Daoy (cell line): Measurements from ENCODE around the gene EMX1. TPM values are rescaled to one million over a fixed set of nuclear protein-coding genes. Genes with fewer than 3 reads are reported as not detected.
"Not testable (repeated sequence)": the region's sequence is repeated elsewhere in the genome, so short reads cannot be mapped to it uniquely, and the experiment has no call there.

Experiments
- DNase-seq: peaks from one replicate; pipeline ENCODE4 v3.0.0-alpha.2; 2015; ENCODE audit warnings: low read depth
- total RNA-seq: library from RNA; depleted of rRNA; stranded (reverse); fragments of >200 nt; shearing (Covaris generic); gene quantifications from 2 replicates; pipeline ENCODE4 v1.2.3, GENCODE V29; 2014

Gene EMX1
- total RNA-seq, 1 experiment from 2014 or later: 0.29 TPM

DNA sequence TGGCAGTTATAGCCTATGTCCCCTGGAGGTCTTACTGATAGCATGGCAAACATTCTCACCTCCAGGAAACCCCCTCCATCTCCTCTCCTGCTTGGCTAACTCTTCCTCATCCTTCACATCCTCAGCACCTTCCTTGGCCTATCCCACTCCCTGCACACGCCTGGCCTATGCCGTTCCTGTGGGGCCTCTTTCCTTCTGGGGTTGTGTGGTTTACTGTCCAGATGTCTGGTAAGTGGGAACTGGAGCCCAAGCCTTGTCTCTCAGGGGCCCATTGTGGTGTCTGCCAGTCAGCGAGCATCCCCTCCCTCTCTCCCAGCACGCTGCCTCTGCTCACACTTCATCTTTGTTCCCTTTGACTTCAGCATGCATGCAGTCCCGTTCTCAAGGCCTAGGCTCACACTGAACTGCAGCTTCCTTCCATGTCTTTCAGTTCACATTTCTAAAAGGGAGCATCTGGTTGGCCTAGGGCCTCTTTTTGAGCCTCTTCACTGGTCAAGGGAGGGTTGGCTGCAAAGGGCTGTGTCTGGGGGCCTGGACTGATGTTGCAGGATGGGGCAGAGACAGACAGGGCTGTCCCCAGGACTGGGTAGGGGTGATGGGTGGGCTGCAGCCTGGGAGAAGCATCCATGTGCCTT lies 17.0 kb upstream of the EMX1 start:
- DNase-seq: no peak

DNA sequence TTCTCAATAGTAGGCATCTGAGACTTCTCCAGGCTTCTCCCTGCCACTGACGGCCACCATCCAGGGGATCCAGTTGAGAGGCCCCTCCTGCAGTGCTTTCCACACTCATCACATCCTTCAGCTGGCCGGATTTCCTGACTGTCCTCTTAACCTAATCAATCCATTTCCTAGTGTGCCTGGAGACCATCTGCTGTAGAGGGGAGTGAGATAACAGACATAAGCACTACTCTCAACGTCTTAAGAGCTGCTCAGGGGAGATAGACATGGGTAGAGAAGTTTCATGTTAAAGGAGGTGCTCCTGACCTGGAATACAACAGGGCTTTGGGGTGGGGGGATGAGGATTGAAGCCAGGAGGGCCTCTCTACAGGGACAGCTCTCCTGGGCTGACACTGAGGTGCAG lies 15.9 kb upstream of the EMX1 start:
- DNase-seq: no peak

DNA sequence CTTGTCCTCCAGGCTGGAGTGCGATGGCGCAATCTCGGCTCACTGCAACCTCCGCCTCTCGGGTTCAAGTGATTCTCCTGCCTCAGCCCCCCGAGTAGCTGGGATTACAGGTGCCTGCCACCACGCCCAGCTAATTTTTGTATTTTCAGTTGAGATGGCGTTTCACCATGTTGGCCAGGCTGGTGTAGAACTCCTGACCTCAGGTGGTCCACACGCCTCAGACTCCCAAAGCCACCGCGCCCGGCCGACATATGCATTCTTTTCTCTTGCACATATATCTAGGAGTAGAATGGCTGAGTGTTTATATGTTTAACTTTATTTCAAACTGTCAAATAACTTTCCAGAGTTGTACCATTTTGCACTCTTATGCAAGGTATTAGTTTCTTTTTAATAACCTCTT lies 9.9 kb upstream of the EMX1 start:
- not testable (repeated sequence) for DNase-seq

DNA sequence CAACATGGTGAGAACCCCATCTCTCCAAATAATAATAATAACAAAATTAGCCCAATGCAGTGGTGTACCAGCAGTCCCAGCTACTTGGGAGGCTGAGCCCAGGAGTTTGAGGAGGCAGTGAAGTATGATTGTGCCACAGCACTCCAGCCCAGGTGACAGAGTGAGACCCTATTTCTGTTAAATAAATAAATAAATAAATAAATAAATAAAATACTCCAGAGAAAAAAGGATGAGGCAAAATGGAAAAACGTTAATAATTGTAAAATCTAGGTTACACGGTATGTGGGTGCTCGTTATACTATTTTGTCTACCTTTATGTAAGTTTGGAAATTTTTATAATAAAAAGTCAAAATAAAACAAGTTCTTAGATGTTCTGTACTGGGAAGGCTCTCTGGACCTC lies 8.6 kb upstream of the EMX1 start:
- DNase-seq: no peak

DNA sequence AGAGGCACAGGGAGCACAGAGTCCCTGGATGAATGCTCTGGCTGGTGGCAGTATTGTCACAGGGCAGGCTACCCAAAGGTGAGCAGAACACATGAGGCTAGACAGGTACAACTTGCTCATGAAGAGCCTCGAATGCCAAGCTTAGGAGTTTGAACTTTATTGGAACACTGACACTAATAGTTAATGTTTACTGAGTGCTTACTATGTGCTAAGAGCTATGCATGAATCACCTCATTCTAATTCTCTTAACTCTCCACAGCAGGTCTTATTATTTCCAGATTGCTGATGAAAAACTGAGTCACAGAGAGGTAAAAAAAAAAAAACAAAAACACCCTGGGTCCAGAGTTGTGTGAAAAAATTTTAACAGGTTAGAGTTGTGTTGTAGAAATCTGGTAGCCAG lies 6.1 kb upstream of the EMX1 start:
- no peak for DNase-seq

DNA sequence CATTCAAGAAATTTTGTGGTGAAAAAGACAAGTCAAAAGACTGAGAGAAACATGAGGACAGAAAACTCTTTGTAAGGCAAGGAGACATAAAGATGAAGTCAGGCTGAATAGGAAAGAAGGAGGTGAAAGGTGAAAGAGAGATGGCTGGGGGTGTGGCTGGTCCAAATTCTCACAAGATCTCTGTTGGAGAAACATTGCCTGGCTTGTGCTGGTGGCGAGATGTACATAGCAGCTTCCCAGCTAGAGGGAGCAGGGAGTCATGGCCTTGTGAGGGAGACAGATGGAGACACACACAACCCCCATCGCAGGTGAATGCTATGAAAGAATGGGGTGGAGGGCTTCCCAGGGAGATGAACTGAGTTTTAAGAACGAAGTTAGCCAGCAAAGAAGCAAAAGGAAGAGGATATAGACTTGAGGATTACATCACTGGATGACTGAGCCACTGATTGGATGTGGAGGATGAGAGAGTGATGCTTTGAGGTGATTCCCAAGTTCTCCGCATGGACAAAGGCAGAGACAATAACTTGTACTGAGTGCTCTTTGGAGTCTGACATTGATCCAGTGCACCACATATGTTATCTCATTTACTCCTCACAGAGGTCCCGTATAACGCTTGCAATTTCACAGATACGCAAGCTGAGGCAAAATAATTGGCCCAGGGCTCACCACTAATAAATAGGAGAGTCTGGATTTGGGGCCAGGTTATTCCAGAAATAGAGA lies 3.7 kb upstream of the EMX1 start:
- no peak for DNase-seq

DNA sequence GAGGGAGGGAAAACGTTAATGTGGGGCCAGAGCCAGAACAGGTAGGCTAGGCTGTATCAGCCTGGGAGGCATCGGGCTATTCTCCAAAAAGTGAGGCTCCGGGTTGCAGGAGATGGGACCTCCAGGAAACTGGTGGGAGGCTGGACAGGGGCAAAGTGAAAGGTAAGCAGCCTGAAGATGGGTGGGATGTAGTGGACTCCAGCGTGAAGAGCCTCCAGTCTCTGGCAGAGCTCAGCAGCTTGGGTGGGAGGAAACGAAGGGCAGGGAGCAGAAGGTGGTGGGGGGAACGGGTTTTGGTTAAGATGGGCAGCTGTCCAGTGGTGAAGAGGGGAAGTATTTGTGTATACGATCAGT lies 3.1 kb upstream of the EMX1 start:
- no peak for DNase-seq

DNA sequence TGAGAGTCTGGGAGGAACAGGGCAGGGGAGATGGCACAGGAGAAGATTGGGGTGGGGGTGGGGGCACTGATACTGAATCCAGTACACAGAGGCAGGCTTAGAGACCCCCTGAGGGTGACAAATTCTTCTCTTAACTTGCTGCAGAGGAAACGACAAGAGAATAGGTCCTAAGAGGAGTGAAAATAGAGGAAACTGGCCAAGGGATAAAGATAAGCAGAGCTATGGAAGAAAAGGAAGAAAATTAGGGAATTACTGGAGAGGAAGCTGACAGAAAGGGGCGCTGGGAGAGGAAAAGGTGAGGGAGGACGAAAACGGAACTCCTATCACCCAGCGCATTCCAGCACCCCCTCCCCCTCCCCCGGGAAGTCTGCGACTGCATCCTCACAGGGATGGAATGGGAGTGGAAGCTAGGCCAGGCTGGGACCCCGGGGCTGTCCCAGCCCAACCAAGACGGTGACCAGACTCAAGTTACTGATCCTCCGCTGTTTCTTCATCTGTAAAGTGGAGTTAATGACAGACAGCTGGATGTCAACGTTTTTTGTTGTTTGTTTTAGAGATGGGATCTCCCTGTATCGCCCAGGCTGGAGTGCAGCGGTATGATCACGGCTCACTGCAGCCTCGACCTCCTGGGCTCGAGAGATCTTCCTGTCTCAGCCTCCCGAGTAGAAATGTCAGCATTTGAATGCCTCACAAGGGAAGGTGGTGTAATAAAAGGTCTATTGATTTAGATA lies 2.6 kb upstream of the EMX1 start:
- DNase-seq: no peak

DNA sequence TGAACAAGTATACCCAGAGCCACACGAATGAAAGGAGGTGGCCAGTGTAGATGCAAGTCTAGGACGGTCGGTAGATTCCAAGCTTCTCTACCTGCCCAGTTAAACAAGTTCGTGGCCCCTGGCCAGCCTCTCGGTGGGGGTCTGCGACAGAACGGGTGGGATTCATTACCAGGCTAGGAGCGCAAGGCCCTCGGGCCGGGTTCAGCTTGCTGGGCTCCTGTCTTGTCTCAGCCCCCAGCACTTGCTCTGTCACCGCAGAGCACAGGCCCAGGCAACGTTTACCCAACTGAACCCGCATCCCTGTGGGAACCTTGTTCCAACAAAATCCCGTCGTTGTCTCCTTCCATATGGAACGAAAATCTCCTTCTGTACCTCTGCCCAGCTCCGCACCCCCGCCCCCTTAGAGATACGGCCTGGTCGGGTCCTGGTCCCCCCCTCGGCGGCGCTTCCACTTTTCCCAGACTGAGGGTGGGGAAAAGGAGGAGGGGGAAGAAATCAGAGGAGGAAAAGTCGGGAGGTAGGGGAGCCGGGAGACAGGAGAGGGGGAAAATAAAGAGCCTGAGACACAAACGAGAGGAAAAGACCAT lies 1.9 kb upstream of the EMX1 start:
- DNase-seq: no peak

DNA sequence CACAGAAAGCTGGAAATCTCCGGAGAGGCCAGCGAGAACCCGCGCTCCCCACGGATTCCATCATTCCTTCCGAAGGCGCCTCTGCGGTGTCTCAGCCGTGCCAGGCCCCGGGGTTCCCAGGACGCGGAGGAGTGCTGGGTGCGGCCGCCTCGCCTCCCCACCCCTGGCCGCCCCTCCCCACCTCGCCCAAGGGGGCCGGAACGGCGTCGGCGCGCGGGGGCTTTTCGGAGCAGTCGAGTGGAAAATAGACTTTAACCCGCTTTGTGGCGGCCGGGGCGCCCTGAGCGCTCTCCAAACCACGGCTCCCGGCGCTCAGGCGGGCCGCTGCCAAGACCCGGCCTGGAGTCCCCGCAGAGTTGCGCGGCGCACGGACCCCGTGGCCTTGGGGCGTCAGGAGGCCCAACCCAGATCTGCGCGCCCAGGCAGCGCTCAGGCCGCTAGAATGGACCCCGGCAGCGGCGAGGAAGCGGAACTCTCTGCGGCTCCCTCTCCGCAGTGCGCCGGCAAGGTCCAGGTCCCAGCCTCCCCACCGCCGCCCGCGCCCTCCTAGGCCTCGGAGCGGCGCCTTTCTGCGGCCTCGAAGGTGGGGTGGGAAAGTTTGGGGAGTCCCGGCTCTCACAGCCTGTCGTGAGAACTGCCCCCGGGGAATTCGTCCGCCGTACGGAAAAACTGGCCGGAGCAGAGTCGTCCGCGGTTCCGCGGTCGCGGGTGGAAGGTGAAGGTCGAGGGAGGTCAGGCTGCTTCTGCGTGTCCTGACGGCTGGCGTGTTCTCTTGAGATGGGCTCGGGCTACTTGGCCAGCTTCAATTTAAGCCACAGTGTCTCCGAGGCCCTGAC lies 1.2 kb upstream of the EMX1 start:
- DNase-seq: peak; percentile 87

DNA sequence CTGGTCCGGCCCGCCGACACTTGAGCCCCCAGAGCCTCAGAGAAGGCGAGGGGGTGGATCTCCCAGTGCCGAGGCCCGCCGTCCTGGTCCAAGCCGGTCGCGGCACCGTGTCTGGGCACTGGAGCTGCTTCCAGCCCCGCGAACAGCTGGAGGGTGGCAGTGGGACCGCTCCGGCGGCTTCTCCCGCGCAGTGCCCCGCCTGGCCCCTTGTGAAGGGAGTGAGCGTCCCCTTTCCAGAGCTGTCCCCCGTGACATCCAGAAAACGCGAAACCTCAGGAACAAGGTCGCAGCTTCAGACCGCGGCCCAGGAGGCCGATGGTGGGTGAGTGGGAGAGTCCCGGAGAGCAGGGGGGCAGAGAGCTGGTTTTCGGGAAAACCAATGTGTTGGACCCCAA lies 579 bp upstream of the EMX1 start:
- DNase-seq: peak; percentile 44

DNA sequence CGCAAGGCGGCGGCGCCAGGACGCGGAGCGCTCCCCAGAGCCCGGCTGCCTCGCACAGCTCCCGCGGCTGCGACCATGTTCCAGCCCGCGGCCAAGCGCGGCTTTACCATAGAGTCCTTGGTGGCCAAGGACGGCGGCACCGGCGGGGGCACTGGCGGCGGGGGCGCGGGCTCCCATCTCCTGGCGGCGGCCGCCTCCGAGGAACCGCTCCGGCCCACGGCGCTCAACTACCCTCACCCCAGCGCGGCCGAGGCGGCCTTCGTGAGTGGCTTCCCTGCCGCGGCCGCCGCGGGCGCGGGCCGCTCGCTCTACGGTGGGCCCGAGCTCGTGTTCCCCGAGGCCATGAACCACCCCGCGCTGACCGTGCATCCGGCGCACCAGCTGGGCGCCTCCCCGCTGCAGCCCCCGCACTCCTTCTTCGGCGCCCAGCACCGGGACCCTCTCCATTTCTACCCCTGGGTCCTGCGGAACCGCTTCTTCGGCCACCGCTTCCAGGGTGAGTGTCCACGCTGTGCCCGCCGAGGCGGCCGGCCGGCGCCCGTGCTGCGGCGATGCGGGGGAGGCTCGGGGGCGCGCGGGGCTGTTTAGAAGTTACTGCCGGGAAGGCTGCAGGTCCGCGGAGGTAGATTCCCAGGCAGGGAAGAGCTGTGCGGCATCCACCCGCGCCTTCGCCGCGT lies 696 bp downstream of the EMX1 start:
- DNase-seq: peak; percentile 27

DNA sequence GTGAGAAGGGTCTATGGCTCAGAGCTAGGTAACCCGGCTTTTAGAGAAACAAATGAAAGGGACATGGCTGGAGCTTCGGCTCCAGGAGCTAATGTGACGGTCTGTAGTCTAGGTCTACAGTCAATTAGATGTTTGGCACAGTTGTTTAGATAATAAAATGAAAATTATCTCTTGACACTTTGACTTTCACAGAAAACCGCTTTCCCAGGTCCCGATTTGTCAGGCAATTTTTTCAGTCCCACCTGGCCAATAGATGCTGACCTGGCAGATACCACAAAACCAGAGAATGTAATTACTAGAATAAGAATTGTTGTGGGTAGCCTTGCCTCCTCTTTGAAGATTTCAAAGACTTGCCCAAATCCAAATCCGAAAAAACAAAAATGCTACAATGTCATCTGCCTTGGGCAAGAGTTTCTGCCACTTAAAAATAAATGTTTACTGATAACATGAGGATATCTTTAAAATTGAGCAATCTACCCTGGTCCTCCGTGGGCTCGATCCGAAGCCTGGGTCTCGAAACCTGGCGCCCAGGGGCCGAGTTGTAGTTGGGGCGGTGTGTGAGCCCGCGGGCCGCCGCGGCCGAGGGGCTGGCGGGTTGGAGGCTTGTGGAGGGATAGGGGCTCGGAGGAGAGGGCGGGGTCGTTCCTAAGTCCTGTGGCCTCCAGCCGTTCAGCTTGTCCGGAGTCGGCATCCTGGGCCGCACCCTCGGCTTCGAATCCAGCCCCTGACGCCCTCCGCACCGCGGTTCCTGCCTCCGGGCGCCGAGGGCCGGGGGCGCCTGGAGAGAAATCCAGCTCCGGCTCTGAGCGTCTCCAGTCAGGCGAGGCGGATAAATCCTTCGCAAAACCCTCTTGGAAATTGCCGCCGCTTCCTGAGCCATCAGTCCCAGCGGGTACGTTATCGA lies 2.3 kb downstream of the EMX1 start:
- DNase-seq: no peak

DNA sequence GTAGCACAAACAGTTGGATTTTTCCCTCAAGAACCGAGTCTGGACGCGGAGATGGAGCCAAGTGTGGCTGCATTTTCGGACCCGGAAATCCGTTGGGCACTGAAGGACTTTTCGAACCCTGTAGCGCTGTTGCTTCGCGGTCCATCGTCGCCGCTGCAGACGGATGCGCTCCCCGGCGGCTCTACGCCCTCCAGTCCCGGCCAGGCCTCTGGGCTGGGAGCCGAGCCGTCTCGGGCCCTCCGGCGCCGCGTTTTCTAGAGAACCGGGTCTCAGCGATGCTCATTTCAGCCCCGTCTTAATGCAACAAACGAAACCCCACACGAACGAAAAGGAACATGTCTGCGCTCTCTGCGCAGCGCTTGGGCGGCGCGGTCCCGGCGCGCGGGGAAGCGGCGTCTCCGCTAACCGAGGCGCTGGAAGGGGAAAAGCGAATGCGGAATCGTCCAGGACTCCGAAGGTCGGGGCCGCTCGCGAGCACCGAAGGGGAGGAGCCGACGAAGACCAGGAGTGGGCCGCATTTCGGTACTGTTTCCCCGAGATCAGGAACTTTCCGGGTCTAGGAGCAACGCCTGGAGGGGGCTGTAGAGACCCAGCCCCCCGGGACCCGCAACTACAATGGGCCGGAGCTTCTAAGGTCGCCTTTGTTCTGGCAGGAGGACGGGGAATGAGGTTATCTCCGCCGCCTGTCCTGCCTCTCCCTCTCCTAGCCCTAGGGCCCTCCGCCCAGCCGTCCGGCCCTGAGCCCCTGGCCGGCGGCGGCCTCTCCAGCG lies 3.2 kb downstream of the EMX1 start:
- DNase-seq: peak; percentile 54

DNA sequence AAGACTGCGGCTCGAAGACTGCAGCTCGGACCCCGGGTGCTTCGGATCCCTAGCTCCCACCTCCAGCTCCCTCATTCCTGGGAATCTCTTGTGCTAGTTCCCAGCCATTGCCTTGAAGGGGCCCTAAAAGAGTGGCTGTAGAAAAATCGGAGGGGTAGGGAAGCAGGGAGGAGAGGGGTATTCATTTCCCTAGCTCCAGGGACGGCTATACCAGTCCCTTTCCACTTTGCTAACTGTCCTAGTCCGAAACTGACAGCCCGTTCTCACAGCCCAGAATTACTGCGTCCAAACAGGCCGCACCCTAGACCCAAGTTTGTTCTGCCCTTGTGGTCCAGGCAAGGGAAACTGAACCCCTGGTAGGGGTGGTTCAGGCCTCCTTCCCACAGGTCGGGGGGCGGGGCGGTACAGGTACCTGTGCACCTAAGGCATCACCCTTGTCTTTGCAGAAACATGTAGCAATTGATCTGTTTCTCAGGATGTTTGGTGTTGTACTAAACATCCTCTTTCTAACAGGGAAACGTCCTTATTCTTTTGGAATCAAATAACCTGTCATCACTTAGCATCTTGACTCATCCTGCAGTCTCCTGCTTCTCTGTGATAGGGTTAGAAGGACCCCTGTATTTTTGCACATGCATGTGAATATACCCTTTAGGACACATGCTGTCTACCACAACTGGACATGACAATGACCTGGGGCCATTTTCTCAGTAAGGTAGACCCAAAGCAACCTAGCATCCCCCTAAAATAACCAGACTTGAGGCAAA lies 4.0 kb downstream of the EMX1 start:
- no peak for DNase-seq

DNA sequence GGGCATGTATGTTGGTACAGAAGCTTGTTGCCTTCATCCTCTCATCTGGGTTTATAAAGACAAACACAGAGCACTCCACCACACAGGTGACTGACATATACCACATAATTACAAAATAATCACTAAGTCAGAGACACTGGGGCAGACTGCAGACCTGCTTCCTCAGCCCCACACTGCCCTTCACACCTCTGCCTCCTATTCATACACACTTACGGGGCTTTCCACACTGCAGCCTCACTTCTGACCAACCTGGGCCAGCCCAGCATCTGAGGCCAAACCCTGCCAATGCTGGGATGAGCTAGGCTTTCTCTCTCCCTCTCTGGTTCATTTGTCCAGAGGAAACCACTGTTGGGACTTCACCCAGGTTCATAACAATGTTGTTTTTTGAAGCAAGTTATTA lies 4.5 kb downstream of the EMX1 start:
- no peak for DNase-seq

DNA sequence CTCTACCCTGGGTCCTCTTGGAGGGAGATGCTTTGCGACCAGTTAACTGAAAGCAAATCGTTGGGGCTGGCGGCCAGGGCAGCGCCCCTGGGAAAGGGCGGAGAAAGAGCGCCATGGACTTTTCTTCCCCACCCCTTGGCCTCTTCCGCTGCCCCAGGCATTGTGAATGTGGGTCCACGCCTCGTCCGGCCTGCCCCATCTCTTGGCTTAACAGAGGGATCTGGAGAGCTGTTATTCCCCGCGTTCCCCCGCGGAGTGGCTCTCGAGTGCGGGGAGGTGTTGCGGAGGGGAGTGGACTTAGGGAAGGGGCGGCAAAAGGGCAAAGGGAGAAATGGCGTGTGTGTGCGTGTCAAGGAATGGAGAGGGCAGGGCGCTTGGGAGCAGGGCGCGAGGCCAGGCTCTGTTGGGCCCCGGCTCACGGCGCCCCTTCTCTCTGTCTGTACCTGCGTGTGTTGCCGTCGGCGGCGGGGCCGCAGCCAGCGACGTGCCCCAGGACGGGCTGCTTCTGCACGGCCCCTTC lies 6.6 kb downstream of the EMX1 start:
- DNase-seq: no peak
